ENCODE data around the gene CDK11B.

GRCh38 chr1:1605034-1605591, 53.7 kb downstream of the CDK11B start:
- TF ChIP-seq CTCF (conservative IDR thresholded peaks at IDR 0.05) = no peak
- no peak for TF ChIP-seq ZFX (IDR thresholded peaks at IDR 0.05)

All from C4-2B (cell line).